AG04450 (cell line): Measurements from ENCODE around the gene PTPRD. TPM values are rescaled to one million over a fixed set of nuclear protein-coding genes. Genes with fewer than 3 reads are reported as not detected.

Source experiments
- CTCF ChIA-PET: fragments of 300-600, 350-600 bp; formaldehyde crosslinking; extraction: SDS; loops from one replicate; lab custom pipeline; 2022; ENCODE audit warnings: antibody characterized with exemption, inconsistent platforms; lab: Charles Lee
- POLR2A ChIA-PET: fragments of 350-600 bp; formaldehyde crosslinking; extraction: SDS; loops from one replicate; lab custom pipeline; 2021; ENCODE audit warnings: antibody characterized with exemption, inconsistent platforms; lab: Yijun Ruan, JAX
- DNase-seq: peaks from one replicate; pipeline ENCODE4 v3.0.0-alpha.2; 2011; ENCODE audit warnings: low read depth, low spot score
- H3K27ac ChIP-seq: one replicate; pipeline ENCODE4 v1.5.1; 2012; ENCODE audit warnings: low read depth, low read length, control low read depth
- H3K27me3 ChIP-seq: one replicate; pipeline ENCODE4 v1.6.0; 2012; ENCODE audit warnings: low read length; ENCODE audit not compliant: control insufficient read depth, insufficient read depth
- H3K4me3 ChIP-seq: 2 replicates; pipeline ENCODE4 v1.5.1; 2011; ENCODE audit warnings: mild to moderate bottlenecking, low read depth, low read length, control low read depth
- H3K9me3 ChIP-seq: 2 replicates; pipeline ENCODE4 v1.5.1; 2012; ENCODE audit warnings: low read length; ENCODE audit not compliant: control insufficient read depth, insufficient read depth
- CTCF ChIP-seq: IDR thresholded peaks from 2 replicates; pipeline ENCODE4 v1.5.1; 2011; ENCODE audit warnings: low read depth, low read length, control low read depth, inconsistent platforms
- polyA plus RNA-seq: library from polyadenylated mRNA; depleted of rRNA; stranded (reverse); fragments of >200 nt; gene quantifications from 2 replicates; pipeline ENCODE4 v1.2.3, GENCODE V29; 2011

PTPRD gene
- polyA plus RNA-seq, 1 experiment = 0.19 TPM

GRCh38 chr9:8653111-8653510 lies 1959.7 kb downstream of the PTPRD start:
- POLR2A ChIA-PET = no interaction called here
- Histone ChIP-seq H3K27ac (no peak overlapping the region), H3K9me3 (no peaks in the 10 kb centered on the region), H3K4me3 (no peak overlapping the region), H3K27me3 (no peaks in the 10 kb centered on the region)
- DNase-seq = no peak
- TF ChIP-seq CTCF = no peak
- CTCF ChIA-PET = no interaction called here

- ChIA-PET POLR2A (no interaction called here), CTCF (no interaction called here)
- H3K9me3 ChIP-seq = no peaks in the 10 kb centered on the region
- H3K27ac ChIP-seq = no peak overlapping the region
- TF ChIP-seq CTCF = no peak
- no peak overlapping the region for H3K4me3 ChIP-seq
- H3K27me3 ChIP-seq = no peaks in the 10 kb centered on the region
- DNase-seq = no peak
These were observed 1960.5 kb downstream of the PTPRD start for GRCh38 chr9:8652255-8652654.

GRCh38 chr9:8651846-8652215 lies 1961.0 kb downstream of the PTPRD start:
- ChIA-PET CTCF (no interaction called here), POLR2A (no interaction called here)
- Histone ChIP-seq H3K4me3 (no peak overlapping the region), H3K9me3 (no peaks in the 10 kb centered on the region), H3K27ac (no peak overlapping the region), H3K27me3 (no peaks in the 10 kb centered on the region)
- no peak for DNase-seq
- TF ChIP-seq CTCF = no peak

GRCh38 chr9:8651070-8651845 lies 1961.5 kb downstream of the PTPRD start:
- no peaks in the 10 kb centered on the region for H3K27me3 ChIP-seq
- H3K27ac ChIP-seq = no peak overlapping the region
- DNase-seq = no peak
- POLR2A ChIA-PET = no interaction called here
- H3K9me3 ChIP-seq = no peaks in the 10 kb centered on the region
- H3K4me3 ChIP-seq = no peak overlapping the region
- CTCF ChIA-PET = no interaction called here
- no peak for TF ChIP-seq CTCF

GRCh38 chr9:8649807-8650206 lies 1963.0 kb downstream of the PTPRD start:
- no peak overlapping the region for H3K27ac ChIP-seq
- CTCF ChIA-PET = no interaction called here
- H3K27me3 ChIP-seq = no peaks in the 10 kb centered on the region
- no peaks in the 10 kb centered on the region; the same call in 1 of the 2 replicates for H3K9me3 ChIP-seq
- no peak for TF ChIP-seq CTCF
- POLR2A ChIA-PET = no interaction called here
- no peak for DNase-seq
- no peak overlapping the region for H3K4me3 ChIP-seq
